Neural crest cell (in vitro differentiated cells): Measurements from ENCODE around the gene EYA3. TPM values are rescaled to one million over a fixed set of nuclear protein-coding genes. Genes with fewer than 3 reads are reported as not detected.
A peak's percentile ranks its signal among the peaks of the same experiment; 100 is the strongest.

Source experiments
- DNase-seq: peaks from one replicate; pipeline ENCODE4 v3.0.0; 2021; ENCODE audit warnings: low read depth, mixed read lengths, low spot score
- H3K27ac Mint-ChIP-seq: one replicate; pipeline ENCODE4 v1.8.0; 2021; ENCODE audit warnings: mild to moderate bottlenecking, mixed read lengths; ENCODE audit not compliant: unreplicated experiment
- H3K27me3 Mint-ChIP-seq: 2 replicates; pipeline ENCODE4 v1.8.0; 2021; ENCODE audit warnings: low read depth, mild to moderate bottlenecking, mixed read lengths
- H3K36me3 Mint-ChIP-seq: 2 replicates; pipeline ENCODE4 v1.8.0; 2021; ENCODE audit warnings: low read depth, mild to moderate bottlenecking, mixed read lengths
- H3K4me1 Mint-ChIP-seq: 2 replicates; pipeline ENCODE4 v1.8.0; 2021; ENCODE audit warnings: mixed read lengths
- H3K4me3 Mint-ChIP-seq: one replicate; pipeline ENCODE4 v1.8.0; 2021; ENCODE audit warnings: mild to moderate bottlenecking, mixed read lengths
- H3K9me3 Mint-ChIP-seq: 2 replicates; pipeline ENCODE4 v1.8.0; 2021; ENCODE audit warnings: mixed read lengths
- total RNA-seq: library from RNA; stranded (reverse); gene quantifications from 2 replicates; pipeline ENCODE4 v1.2.1, GENCODE V29; 2021
- TF ChIP-seq, protein P1 (sequence below): fragments of 200-600 bp; sonication (generic); conservative IDR thresholded peaks from 2 replicates; pipeline ENCODE4 v1.5.0; 2021; ENCODE audit warnings: antibody characterized with exemption, mild to moderate bottlenecking

The EYA3 gene
- total RNA-seq, 1 donor from 2014 or later: 35.9 TPM

DNA sequence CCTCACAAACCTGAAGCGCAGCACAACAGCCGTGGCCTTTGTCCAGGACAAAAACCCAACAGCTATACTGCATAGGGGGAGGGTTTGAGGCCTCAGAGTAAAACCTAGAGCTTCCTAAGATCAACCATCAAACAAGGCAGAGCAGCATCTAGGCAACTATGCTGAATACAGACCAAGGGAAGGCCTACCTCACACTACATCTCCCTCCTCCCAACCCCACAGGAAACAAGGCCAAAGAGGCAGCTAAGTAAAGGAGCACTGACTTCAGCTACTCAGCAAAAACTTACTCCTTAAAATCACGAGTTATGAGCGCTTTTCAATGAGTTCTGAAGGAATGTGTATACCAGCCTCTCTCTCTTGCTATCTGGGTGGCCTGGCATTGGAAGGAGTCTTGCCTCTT is 116.3 kb downstream of the EYA3 start:
- no peaks in the 10 kb centered on the region for H3K4me1 Mint-ChIP-seq
- no peak for DNase-seq
- H3K27ac Mint-ChIP-seq: no peak overlapping the region
- TF ChIP-seq, protein P1, sequence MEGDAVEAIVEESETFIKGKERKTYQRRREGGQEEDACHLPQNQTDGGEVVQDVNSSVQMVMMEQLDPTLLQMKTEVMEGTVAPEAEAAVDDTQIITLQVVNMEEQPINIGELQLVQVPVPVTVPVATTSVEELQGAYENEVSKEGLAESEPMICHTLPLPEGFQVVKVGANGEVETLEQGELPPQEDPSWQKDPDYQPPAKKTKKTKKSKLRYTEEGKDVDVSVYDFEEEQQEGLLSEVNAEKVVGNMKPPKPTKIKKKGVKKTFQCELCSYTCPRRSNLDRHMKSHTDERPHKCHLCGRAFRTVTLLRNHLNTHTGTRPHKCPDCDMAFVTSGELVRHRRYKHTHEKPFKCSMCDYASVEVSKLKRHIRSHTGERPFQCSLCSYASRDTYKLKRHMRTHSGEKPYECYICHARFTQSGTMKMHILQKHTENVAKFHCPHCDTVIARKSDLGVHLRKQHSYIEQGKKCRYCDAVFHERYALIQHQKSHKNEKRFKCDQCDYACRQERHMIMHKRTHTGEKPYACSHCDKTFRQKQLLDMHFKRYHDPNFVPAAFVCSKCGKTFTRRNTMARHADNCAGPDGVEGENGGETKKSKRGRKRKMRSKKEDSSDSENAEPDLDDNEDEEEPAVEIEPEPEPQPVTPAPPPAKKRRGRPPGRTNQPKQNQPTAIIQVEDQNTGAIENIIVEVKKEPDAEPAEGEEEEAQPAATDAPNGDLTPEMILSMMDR: no peak
- H3K27me3 Mint-ChIP-seq: no peaks in the 10 kb centered on the region
- no peak overlapping the region for H3K4me3 Mint-ChIP-seq
- peaks cover 4% of the 10 kb centered on the region for H3K36me3 Mint-ChIP-seq
- H3K9me3 Mint-ChIP-seq: no peaks in the 10 kb centered on the region

DNA sequence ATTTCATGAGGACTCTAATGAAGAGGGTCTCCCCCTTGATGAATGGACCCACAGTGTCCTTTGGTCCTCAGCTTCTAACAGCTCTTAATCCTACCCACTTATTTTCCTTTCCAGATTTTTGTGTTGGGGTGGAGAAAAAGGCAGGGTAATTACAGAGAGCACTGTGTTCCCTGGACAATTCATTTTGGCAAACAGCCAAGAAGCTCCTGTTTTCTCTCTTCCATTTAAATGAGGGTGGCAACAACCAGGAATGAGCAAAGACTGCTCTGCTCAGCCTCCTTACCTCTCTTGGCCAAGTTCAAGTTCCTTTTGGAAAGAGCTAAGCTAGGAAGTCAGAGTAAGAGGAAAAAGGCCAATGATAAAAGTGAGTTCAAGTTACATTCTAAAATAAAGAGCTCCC is 116.7 kb downstream of the EYA3 start:
- no peaks in the 10 kb centered on the region for H3K27me3 Mint-ChIP-seq
- H3K4me1 Mint-ChIP-seq: no peaks in the 10 kb centered on the region
- no peaks in the 10 kb centered on the region for H3K9me3 Mint-ChIP-seq
- no peak overlapping the region for H3K4me3 Mint-ChIP-seq
- no peak overlapping the region for H3K27ac Mint-ChIP-seq
- DNase-seq: no peak
- H3K36me3 Mint-ChIP-seq: peaks cover 4% of the 10 kb centered on the region
- TF ChIP-seq, protein P1: no peak

DNA sequence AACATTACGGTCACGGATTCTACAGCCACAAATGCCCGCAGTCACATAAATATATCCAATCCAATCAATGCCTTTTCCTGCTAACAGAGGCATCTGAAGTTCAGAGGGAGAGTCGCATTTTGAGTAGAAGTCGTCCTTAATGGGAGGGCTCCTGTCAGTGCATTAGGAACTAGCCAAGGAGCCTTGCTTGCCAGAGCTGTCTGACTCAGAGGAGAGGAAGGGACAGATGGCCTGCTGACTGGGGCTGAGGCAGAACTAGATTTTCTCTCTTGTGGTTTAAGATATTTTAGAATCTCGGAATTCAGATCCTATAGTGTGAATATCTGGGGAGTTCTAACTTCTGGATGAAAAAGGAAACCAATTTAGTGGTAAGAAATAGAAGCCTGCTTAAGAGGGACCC is 118.0 kb downstream of the EYA3 start:
- H3K36me3 Mint-ChIP-seq: peaks cover 4% of the 10 kb centered on the region
- no peak overlapping the region for H3K4me3 Mint-ChIP-seq
- no peak for DNase-seq
- TF ChIP-seq, protein P1: no peak
- H3K27ac Mint-ChIP-seq: no peak overlapping the region
- H3K9me3 Mint-ChIP-seq: no peaks in the 10 kb centered on the region
- H3K4me1 Mint-ChIP-seq: no peaks in the 10 kb centered on the region
- no peaks in the 10 kb centered on the region for H3K27me3 Mint-ChIP-seq

GRCh38 chr1:27968692-27969091 is 119.7 kb downstream of the EYA3 start:
- Mint-ChIP-seq H3K4me3 (no peak overlapping the region), H3K36me3 (peaks cover 4% of the 10 kb centered on the region), H3K27ac (peak overlapping the region; percentile 54), H3K4me1 (no peaks in the 10 kb centered on the region), H3K9me3 (no peaks in the 10 kb centered on the region), H3K27me3 (no peaks in the 10 kb centered on the region)
- TF ChIP-seq, protein P1: no peak
- DNase-seq: no peak

DNA sequence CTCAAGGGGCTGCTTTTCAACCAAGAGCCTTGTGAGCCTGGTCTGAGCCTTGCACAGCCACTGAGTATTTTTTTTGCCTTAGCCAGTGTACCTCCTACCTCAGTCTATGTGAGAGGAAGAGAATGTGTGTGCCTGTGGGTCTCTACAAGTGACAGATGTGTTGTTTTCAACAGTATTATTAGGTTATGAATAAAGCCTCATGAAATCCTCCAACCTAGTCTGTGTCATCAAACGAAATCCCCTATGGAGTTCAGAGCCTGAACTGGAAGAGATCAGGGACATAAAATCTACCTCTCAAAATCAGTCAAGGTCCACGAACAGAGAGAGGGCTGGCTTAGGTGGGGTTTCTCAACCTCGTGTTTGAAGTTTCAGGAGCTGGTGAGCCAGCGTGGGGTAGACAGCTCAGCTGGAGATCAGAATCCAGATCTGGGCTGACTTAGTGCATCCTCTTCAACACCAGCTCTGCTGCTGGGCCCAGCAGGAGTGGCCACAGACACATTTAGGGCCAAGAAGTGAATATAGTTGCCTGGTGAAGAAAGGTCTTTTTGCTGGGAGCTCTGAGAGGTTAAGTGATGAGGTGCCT is 120.4 kb downstream of the EYA3 start:
- Mint-ChIP-seq H3K27ac (peak overlapping the region; percentile 54), H3K4me3 (no peak overlapping the region), H3K4me1 (no peaks in the 10 kb centered on the region), H3K27me3 (no peaks in the 10 kb centered on the region), H3K36me3 (peaks cover 4% of the 10 kb centered on the region), H3K9me3 (no peaks in the 10 kb centered on the region)
- TF ChIP-seq, protein P1: no peak
- DNase-seq: no peak
